ENCODE results near the gene GPC5. TPM values are rescaled to one million over a fixed set of nuclear protein-coding genes. Genes with fewer than 3 reads are reported as not detected.
"Not testable (repeated sequence)": the region's sequence is repeated elsewhere in the genome, so short reads cannot be mapped to it uniquely, and the experiment has no call there.

GPC5 gene
- total RNA-seq, 3 donors from 2014 or later, result 0.13 to 0.16 TPM; not detected in 1

DNA sequence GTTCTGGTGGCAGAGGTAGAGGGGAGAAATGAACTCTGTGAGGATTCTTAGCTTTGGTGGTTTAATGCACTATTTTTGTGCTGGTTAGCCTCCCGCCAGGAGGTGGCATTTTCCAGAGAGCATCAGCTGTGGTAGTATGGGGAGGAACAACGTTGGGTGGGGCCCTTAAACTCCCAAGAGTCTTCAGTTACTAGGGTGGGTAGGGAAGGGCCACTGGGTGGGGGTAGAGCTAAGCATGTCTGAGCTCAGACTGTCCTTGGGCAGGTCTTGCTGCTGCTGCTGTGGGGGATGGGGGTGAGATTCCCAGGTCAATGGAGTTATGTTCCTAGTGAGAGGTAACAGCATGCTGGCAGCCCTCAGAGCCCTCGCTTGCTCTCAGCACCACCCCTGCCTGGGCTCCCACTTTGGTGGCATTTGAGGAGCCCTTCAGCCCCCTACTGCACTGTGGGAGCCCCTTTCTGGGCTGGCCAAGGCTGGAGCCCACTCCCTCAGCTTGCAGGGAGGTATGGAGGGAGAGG is 897.8 kb downstream of the GPC5 start:
- peaks cover 26% of the 10 kb centered on the region for H3K9me3 Mint-ChIP-seq
- DNase-seq; H3K36me3 Mint-ChIP-seq (ENCODE audit: insufficient read depth); H3K4me1 Mint-ChIP-seq (ENCODE audit: low read depth); ATAC-seq; H3K4me3 Mint-ChIP-seq; H3K27me3 Mint-ChIP-seq (ENCODE audit: low read depth): not testable (repeated sequence)

GRCh38 chr13:92297971-92298942 is 899.8 kb downstream of the GPC5 start:
- Mint-ChIP-seq H3K9me3 (peaks cover 16% of the 10 kb centered on the region), H3K27me3 (ENCODE audit: low read depth) (no peaks in the 10 kb centered on the region), H3K36me3 (ENCODE audit: insufficient read depth) (no peaks in the 10 kb centered on the region), H3K4me1 (ENCODE audit: low read depth) (no peaks in the 10 kb centered on the region), H3K4me3 (no peak overlapping the region)
- ATAC-seq (no peak), DNase-seq (no peak)

DNA sequence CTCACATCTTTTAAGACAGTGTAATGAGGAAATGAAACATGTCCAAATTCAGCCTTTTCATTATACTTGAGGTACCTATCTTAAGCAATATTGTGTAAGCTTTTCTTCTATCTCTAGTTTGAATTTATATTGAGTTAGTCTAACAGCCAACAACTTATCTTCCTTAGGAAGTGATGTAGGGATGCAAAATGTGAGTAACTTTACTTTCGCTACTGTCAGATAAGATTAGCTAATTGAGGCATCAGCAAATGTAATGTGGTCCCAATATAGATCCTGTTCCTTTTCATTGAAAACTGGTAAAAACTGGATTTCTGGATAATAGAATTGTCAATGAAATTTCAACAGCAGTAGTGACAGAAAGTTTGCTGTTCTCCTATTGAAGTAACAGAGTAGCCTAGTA is 902.2 kb downstream of the GPC5 start:
- Mint-ChIP-seq H3K36me3 (ENCODE audit: insufficient read depth) (no peaks in the 10 kb centered on the region), H3K9me3 (peaks cover 4% of the 10 kb centered on the region), H3K27me3 (ENCODE audit: low read depth) (no peaks in the 10 kb centered on the region), H3K4me1 (ENCODE audit: low read depth) (no peaks in the 10 kb centered on the region), H3K4me3 (no peak overlapping the region)
- no peak for ATAC-seq
- no peak for DNase-seq

- Mint-ChIP-seq H3K4me3 (no peak overlapping the region), H3K27me3 (ENCODE audit: low read depth) (no peaks in the 10 kb centered on the region), H3K4me1 (ENCODE audit: low read depth) (no peaks in the 10 kb centered on the region), H3K9me3 (no peaks in the 10 kb centered on the region), H3K36me3 (ENCODE audit: insufficient read depth) (no peaks in the 10 kb centered on the region)
- ATAC-seq (no peak), DNase-seq (no peak)
Observed at GRCh38 chr13:92303428-92303827, 905.0 kb downstream of the GPC5 start.

- DNase-seq (no peak), ATAC-seq (no peak)
- no peaks in the 10 kb centered on the region for H3K27me3 Mint-ChIP-seq (ENCODE audit: low read depth)
- peaks cover 4% of the 10 kb centered on the region for H3K9me3 Mint-ChIP-seq
- no peaks in the 10 kb centered on the region for H3K36me3 Mint-ChIP-seq (ENCODE audit: insufficient read depth)
- no peak overlapping the region for H3K4me3 Mint-ChIP-seq
- H3K4me1 Mint-ChIP-seq (ENCODE audit: low read depth), result no peaks in the 10 kb centered on the region
Observed at GRCh38 chr13:92307752-92308151, 909.3 kb downstream of the GPC5 start.

DNA sequence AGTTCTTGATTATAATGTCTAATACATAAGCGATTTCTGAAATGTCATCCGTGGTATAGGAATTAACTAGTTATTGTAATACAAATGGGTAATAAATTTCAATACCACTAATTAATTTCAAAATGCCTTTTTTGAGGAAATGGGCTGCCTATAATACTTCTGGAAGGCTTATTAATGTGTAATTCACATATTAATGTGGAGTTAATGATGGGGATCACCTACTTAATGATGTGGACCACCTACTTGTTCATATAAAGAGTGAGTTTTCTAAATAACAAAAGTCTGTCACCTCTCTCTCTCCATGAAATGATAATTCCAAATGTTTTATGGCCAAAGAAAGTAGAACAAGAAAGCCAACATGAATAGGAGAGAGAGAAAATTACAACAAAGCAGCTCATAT is 914.4 kb downstream of the GPC5 start:
- Mint-ChIP-seq H3K9me3 (peaks cover 7% of the 10 kb centered on the region), H3K4me1 (ENCODE audit: low read depth) (no peaks in the 10 kb centered on the region)
- no peak for ATAC-seq

GRCh38 chr13:92313382-92313781 is 915.0 kb downstream of the GPC5 start:
- H3K27me3 Mint-ChIP-seq (ENCODE audit: low read depth), result no peaks in the 10 kb centered on the region
- H3K36me3 Mint-ChIP-seq (ENCODE audit: insufficient read depth), result no peaks in the 10 kb centered on the region
- H3K4me1 Mint-ChIP-seq (ENCODE audit: low read depth), result no peaks in the 10 kb centered on the region
- DNase-seq (no peak), ATAC-seq (no peak)
- no peak overlapping the region for H3K4me3 Mint-ChIP-seq
- H3K9me3 Mint-ChIP-seq, result peaks cover 7% of the 10 kb centered on the region

More for the DNA sequence above, 914.4 kb downstream of the GPC5 start:
- DNase-seq, result no peak
- H3K36me3 Mint-ChIP-seq (ENCODE audit: insufficient read depth), result no peaks in the 10 kb centered on the region
- no peaks in the 10 kb centered on the region for H3K27me3 Mint-ChIP-seq (ENCODE audit: low read depth)
- H3K4me3 Mint-ChIP-seq, result no peak overlapping the region

DNA sequence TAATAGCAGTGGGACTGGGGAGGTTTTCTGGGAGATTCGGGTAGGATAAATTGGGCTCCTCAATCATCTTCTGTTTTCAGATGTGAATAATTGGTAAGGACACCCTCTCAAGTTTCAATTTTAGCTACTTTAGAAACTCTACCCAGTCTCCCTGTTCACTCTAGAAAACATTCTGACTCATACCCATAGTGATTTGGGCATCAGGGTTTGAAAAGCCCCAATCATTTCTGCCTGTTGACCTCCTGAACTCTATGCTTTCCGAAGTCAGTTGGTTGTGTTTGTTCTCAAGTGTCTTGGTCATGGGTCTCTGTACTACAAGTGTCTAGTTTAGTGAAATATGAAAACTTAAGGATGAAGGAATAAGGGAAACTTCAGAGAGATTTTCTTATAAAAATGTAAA is 916.8 kb downstream of the GPC5 start:
- DNase-seq (no peak), ATAC-seq (no peak)
- H3K9me3 Mint-ChIP-seq, result peaks cover 8% of the 10 kb centered on the region
- H3K27me3 Mint-ChIP-seq (ENCODE audit: low read depth), result no peaks in the 10 kb centered on the region
- no peaks in the 10 kb centered on the region for H3K4me1 Mint-ChIP-seq (ENCODE audit: low read depth)
- H3K4me3 Mint-ChIP-seq, result no peak overlapping the region
- H3K36me3 Mint-ChIP-seq (ENCODE audit: insufficient read depth), result no peaks in the 10 kb centered on the region

DNA sequence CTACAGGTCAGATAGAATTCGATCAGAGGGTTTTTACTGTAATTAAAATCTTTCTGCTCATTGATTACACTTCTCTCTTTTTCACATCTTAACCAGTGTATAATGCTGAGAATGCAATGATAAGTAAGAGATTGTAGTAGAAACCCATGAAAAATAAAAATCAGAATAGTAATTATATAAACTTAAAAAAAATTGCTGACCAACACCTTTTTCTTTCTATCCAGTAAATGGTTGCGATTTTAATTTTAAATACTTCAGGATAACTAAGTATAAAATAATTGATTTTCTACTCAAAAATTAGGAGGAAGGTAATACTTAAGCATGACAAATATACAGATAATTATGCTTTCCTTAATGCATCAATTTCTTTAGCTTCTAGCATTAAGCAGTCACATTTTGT is 917.6 kb downstream of the GPC5 start:
- Mint-ChIP-seq H3K36me3 (ENCODE audit: insufficient read depth) (no peaks in the 10 kb centered on the region), H3K4me3 (no peak overlapping the region), H3K4me1 (ENCODE audit: low read depth) (no peaks in the 10 kb centered on the region), H3K9me3 (peaks cover 8% of the 10 kb centered on the region), H3K27me3 (ENCODE audit: low read depth) (no peaks in the 10 kb centered on the region)
- ATAC-seq (no peak), DNase-seq (no peak)

DNA sequence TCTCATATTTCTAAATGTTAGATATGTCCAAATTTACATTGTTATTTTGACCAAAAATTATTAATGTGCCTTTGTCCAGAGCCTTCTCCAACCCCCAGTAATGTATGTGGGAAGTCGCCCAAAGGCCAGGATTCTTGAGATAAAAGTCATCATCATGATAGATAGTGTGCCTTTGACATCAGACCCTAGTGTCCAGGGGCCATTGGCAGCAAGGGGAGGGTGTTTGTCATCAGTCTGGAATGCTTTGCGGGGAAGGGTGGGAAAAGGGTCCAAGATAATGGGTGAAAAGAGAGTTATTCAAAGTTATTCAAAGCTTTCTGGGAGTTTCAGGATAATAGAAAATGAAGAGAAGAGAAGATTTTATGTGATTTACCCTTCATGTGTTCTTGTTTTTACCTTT is 918.6 kb downstream of the GPC5 start:
- no peaks in the 10 kb centered on the region for H3K36me3 Mint-ChIP-seq (ENCODE audit: insufficient read depth)
- H3K27me3 Mint-ChIP-seq (ENCODE audit: low read depth), result no peaks in the 10 kb centered on the region
- no peaks in the 10 kb centered on the region for H3K4me1 Mint-ChIP-seq (ENCODE audit: low read depth)
- no peak for DNase-seq
- peaks cover 8% of the 10 kb centered on the region for H3K9me3 Mint-ChIP-seq
- ATAC-seq, result no peak
- H3K4me3 Mint-ChIP-seq, result no peak overlapping the region

DNA sequence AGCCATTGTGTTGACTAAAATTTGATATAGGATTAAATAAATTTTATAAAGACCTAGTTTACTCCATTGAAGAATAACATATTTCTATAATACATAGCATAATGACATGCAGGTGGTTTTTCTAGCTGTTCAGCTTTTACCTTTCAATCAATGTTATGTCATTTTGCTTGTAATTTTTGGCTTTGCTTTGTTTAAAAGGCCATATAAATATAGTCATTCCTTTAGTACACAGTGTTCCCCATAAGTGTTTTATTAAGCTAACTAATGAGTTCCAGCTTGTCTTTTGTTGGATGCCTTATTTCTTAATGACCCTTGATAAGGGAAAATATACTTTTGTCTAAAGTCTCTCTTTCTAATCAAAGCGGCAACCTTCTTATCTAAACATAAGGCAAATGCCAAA is 921.9 kb downstream of the GPC5 start:
- ATAC-seq (no peak), DNase-seq (no peak)
- peaks cover 4% of the 10 kb centered on the region for H3K9me3 Mint-ChIP-seq
- no peaks in the 10 kb centered on the region for H3K36me3 Mint-ChIP-seq (ENCODE audit: insufficient read depth)
- no peaks in the 10 kb centered on the region for H3K4me1 Mint-ChIP-seq (ENCODE audit: low read depth)
- H3K4me3 Mint-ChIP-seq, result no peak overlapping the region
- H3K27me3 Mint-ChIP-seq (ENCODE audit: low read depth), result no peaks in the 10 kb centered on the region

- no peaks in the 10 kb centered on the region for H3K36me3 Mint-ChIP-seq (ENCODE audit: insufficient read depth)
- H3K27me3 Mint-ChIP-seq (ENCODE audit: low read depth), result no peaks in the 10 kb centered on the region
- no peak for DNase-seq
- peaks cover 4% of the 10 kb centered on the region for H3K9me3 Mint-ChIP-seq
- H3K4me3 Mint-ChIP-seq, result no peak overlapping the region
- ATAC-seq, result no peak
- H3K4me1 Mint-ChIP-seq (ENCODE audit: low read depth), result no peaks in the 10 kb centered on the region
Observed at GRCh38 chr13:92321174-92321573, 922.8 kb downstream of the GPC5 start.

GRCh38 chr13:92345627-92346026 is 947.2 kb downstream of the GPC5 start:
- ATAC-seq (no peak), DNase-seq (no peak)
- H3K9me3 Mint-ChIP-seq, result peaks cover 21% of the 10 kb centered on the region
- no peaks in the 10 kb centered on the region for H3K4me1 Mint-ChIP-seq (ENCODE audit: low read depth)
- no peak overlapping the region for H3K4me3 Mint-ChIP-seq
- no peaks in the 10 kb centered on the region for H3K36me3 Mint-ChIP-seq (ENCODE audit: insufficient read depth)
- H3K27me3 Mint-ChIP-seq (ENCODE audit: low read depth), result no peaks in the 10 kb centered on the region

- Mint-ChIP-seq H3K4me1 (ENCODE audit: low read depth) (no peaks in the 10 kb centered on the region), H3K36me3 (ENCODE audit: insufficient read depth) (no peaks in the 10 kb centered on the region), H3K9me3 (peaks cover 21% of the 10 kb centered on the region), H3K27me3 (ENCODE audit: low read depth) (no peaks in the 10 kb centered on the region), H3K4me3 (no peak overlapping the region)
- DNase-seq, result no peak
- ATAC-seq, result no peak
Observed at GRCh38 chr13:92346046-92346445, 947.6 kb downstream of the GPC5 start.

DNA sequence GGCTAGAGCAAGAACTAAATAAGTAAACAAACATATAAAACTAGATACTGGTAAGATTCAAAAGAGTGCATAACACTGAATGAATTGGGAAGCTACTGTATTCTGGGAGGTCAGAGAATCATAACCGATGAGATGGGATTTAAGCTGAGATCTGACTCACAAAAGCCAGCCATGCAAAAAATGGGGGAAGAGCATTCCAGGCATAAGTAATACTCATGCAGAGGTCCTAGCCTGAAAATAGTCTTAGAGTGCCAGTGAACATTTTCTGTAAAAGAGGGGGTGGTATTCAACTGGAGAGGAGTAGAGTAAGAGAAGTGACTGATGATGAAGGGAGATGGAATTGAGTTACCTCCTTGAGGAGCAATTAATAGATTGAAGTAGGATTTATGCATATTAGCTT is 956.2 kb downstream of the GPC5 start:
- H3K4me3 Mint-ChIP-seq, result no peak overlapping the region
- no peak for DNase-seq
- H3K9me3 Mint-ChIP-seq, result peaks cover 15% of the 10 kb centered on the region
- no peaks in the 10 kb centered on the region for H3K36me3 Mint-ChIP-seq (ENCODE audit: insufficient read depth)
- no peaks in the 10 kb centered on the region for H3K27me3 Mint-ChIP-seq (ENCODE audit: low read depth)
- no peaks in the 10 kb centered on the region for H3K4me1 Mint-ChIP-seq (ENCODE audit: low read depth)
- ATAC-seq, result no peak

Data from activated T-cell treated with anti-CD3 and anti-CD28 coated beads, Interleukin-2, amount 50 U/mL, for 4 hours (primary cell).